ENCODE measurements around the gene HLCS. TPM values are rescaled to one million over a fixed set of nuclear protein-coding genes. Genes with fewer than 3 reads are reported as not detected.

The HLCS gene
- total and polyA plus RNA-seq, 10 of the 15 experiments (the other 5 are each of a cell fraction or from before 2014, with no cell fraction given): 1.5 to 12.7 (median 9.6) TPM

DNA sequence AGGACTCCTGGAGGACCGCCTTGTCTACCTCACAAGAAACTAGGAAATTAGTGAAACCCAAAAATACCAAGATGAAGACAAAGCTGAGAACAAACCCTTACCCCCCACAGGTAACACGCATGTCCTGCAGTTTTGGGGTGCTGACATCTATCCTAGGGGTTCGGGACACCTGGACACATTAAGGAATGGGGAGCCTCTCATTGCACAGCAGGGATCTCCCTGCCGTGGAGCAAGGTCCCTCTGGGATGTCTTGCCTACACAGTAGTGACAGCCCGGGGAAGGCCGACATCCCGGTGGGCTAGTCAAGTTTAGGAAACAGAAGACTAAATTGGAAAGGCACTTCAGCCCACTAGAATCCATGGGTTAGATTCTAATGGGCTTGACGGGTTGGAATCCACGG lies 223.0 kb downstream of the HLCS start:
- POLR2A ChIA-PET: no interaction called here
- Histone ChIP-seq H4K20me1 (ENCODE audit: control insufficient read depth, insufficient read depth) (no peaks in the 10 kb centered on the region), H3K36me3 (ENCODE audit: control insufficient read depth in 2 of 2, insufficient read depth in 2 of 2, low read length in 1 of 2) (no peaks in the 10 kb centered on the region), H3K4me2 (ENCODE audit: control insufficient read depth, insufficient read depth) (no peak overlapping the region), H2AFZ (ENCODE audit: control insufficient read depth, low read depth, low read length) (no peak overlapping the region), H3K27ac (ENCODE audit: control insufficient read depth, insufficient read depth) (no peak overlapping the region), H3K4me1 (ENCODE audit: control insufficient read depth, insufficient read depth, low read length) (no peaks in the 10 kb centered on the region), H3K79me2 (ENCODE audit: control insufficient read depth, insufficient read depth, low read length) (no peaks in the 10 kb centered on the region), H3K9ac (ENCODE audit: control insufficient read depth, insufficient read depth, low read length) (no peak overlapping the region), H3K9me3 (replicated peaks; ENCODE audit: control insufficient read depth, insufficient read depth, low read length) (no peaks in the 10 kb centered on the region), H3K27me3 (replicated peaks in 1 of 2; ENCODE audit: control insufficient read depth in 2 of 2, insufficient read depth in 2 of 2, low read length in 1 of 2) (peaks cover 7 to 13% of the 10 kb centered on the region in 2 experiments), H3K4me3 (no peak overlapping the region)
- TF ChIP-seq ZNF207 (IDR thresholded peaks at IDR 0.05; ENCODE audit: borderline replicate concordance) (no peak), SMAD1 (IDR thresholded peaks at IDR 0.05; ENCODE audit: low read depth, partially characterized antibody) (no peak), SPI1 (IDR thresholded peaks at IDR 0.05; ENCODE audit: borderline replicate concordance, insufficient read depth, low read depth, low read length) (no peak), BMI1 (IDR thresholded peaks at IDR 0.05; ENCODE audit: borderline replicate concordance) (no peak)
- TF ChIP-seq, protein P1, sequence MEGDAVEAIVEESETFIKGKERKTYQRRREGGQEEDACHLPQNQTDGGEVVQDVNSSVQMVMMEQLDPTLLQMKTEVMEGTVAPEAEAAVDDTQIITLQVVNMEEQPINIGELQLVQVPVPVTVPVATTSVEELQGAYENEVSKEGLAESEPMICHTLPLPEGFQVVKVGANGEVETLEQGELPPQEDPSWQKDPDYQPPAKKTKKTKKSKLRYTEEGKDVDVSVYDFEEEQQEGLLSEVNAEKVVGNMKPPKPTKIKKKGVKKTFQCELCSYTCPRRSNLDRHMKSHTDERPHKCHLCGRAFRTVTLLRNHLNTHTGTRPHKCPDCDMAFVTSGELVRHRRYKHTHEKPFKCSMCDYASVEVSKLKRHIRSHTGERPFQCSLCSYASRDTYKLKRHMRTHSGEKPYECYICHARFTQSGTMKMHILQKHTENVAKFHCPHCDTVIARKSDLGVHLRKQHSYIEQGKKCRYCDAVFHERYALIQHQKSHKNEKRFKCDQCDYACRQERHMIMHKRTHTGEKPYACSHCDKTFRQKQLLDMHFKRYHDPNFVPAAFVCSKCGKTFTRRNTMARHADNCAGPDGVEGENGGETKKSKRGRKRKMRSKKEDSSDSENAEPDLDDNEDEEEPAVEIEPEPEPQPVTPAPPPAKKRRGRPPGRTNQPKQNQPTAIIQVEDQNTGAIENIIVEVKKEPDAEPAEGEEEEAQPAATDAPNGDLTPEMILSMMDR (IDR thresholded peaks at IDR 0.05 in 2 of 3, conservative IDR thresholded peaks at IDR 0.05 in 1 of 3; ENCODE audit: control insufficient read depth in 2 of 3, extremely low read depth in 1 of 3, insufficient read depth in 1 of 3, low read depth in 3 of 3, low read length in 3 of 3): no peak
- DNase-seq (ENCODE audit: low read depth, low spot score) (no peak), ATAC-seq (no peak), FAIRE-seq (no peak)
- in situ Hi-C loops (cut with MboI): no loop called here
- no TSS peak for BruUV-seq (replicated peaks)
- CTCF ChIA-PET: no interaction called here
- SMC1A ChIA-PET (ENCODE audit: uncharacterized antibody, unreplicated experiment): no interaction called here
- intact Hi-C loops (cut with micrococcal nuclease; ENCODE audit: unreplicated experiment): no loop called here
- RAD21 ChIA-PET (ENCODE audit: unreplicated experiment): no interaction called here
- WGBS (ENCODE audit: insufficient coverage, insufficient replicate concordance, low lambda C conversion rate, missing lambda C conversion rate): 36% methylated on average over 9 of the region's 9 CpGs

DNA sequence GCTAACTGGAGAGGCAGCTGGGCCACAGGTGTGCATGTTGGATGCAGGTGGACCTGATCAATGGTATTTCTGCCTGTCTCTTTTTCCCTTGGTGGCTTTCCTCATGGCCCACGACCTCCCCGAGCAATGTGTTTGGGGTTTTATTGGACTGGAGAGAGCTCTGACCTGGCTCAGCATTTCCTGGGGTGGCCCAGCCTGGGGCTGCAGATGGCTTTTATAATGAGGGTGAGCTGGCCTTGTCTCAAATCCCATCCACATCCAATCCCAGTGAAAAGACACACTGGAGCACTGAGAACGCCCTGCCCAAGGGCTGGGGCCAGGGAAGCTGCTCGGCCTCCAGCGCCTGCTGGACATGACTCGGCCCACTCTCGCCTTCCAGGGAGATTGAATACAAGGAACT lies 223.5 kb downstream of the HLCS start:
- intact Hi-C loops (cut with micrococcal nuclease; ENCODE audit: unreplicated experiment): no loop called here
- Histone ChIP-seq H3K9me3 (replicated peaks; ENCODE audit: control insufficient read depth, insufficient read depth, low read length) (no peaks in the 10 kb centered on the region), H3K4me3 (no peak overlapping the region), H4K20me1 (ENCODE audit: control insufficient read depth, insufficient read depth) (no peaks in the 10 kb centered on the region), H3K79me2 (ENCODE audit: control insufficient read depth, insufficient read depth, low read length) (no peaks in the 10 kb centered on the region), H3K27me3 (replicated peaks in 1 of 2; ENCODE audit: control insufficient read depth in 2 of 2, insufficient read depth in 2 of 2, low read length in 1 of 2) (peaks cover 5 to 13% of the 10 kb centered on the region in 2 experiments), H3K4me1 (ENCODE audit: control insufficient read depth, insufficient read depth, low read length) (no peaks in the 10 kb centered on the region), H2AFZ (ENCODE audit: control insufficient read depth, low read depth, low read length) (no peak overlapping the region), H3K9ac (ENCODE audit: control insufficient read depth, insufficient read depth, low read length) (no peak overlapping the region), H3K4me2 (ENCODE audit: control insufficient read depth, insufficient read depth) (no peak overlapping the region), H3K27ac (ENCODE audit: control insufficient read depth, insufficient read depth) (no peak overlapping the region), H3K36me3 (ENCODE audit: control insufficient read depth in 2 of 2, insufficient read depth in 2 of 2, low read length in 1 of 2) (no peaks in the 10 kb centered on the region)
- BruUV-seq (replicated peaks): no TSS peak
- ChIA-PET POLR2A (no interaction called here), RAD21 (ENCODE audit: unreplicated experiment) (no interaction called here), SMC1A (ENCODE audit: uncharacterized antibody, unreplicated experiment) (no interaction called here), CTCF (no interaction called here)
- 45% methylated on average over 7 of the region's 7 CpGs for WGBS (ENCODE audit: insufficient coverage, insufficient replicate concordance, low lambda C conversion rate, missing lambda C conversion rate)
- ATAC-seq: no peak
- DNase-seq (ENCODE audit: low read depth, low spot score): no peak
- in situ Hi-C loops (cut with MboI): no loop called here
- FAIRE-seq: no peak
- TF ChIP-seq GATAD2B (conservative IDR thresholded peaks at IDR 0.05; ENCODE audit: low read depth) (no peak), E2F4 (IDR thresholded peaks at IDR 0.05; ENCODE audit: low read depth, low read length) (no peak), BMI1 (IDR thresholded peaks at IDR 0.05; ENCODE audit: borderline replicate concordance) (no peak), TARDBP (IDR thresholded peaks at IDR 0.05; ENCODE audit: borderline replicate concordance) (no peak), RB1 (IDR thresholded peaks at IDR 0.05; ENCODE audit: borderline replicate concordance) (no peak), SKIL (IDR thresholded peaks at IDR 0.05; ENCODE audit: low read depth, poor library complexity, severe bottlenecking) (no peak)
- TF ChIP-seq, protein P2, sequence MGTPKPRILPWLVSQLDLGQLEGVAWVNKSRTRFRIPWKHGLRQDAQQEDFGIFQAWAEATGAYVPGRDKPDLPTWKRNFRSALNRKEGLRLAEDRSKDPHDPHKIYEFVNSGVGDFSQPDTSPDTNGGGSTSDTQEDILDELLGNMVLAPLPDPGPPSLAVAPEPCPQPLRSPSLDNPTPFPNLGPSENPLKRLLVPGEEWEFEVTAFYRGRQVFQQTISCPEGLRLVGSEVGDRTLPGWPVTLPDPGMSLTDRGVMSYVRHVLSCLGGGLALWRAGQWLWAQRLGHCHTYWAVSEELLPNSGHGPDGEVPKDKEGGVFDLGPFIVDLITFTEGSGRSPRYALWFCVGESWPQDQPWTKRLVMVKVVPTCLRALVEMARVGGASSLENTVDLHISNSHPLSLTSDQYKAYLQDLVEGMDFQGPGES (IDR thresholded peaks at IDR 0.05): no peak

Measured in GM12878 (cell line).